A549 treated with AZD9567 at 1 μM for 4 hours (cell line): Measurements from ENCODE around the gene CACNA1I. TPM values are rescaled to one million over a fixed set of nuclear protein-coding genes. Genes with fewer than 3 reads are reported as not detected.

ENCODE experiments used
- total RNA-seq: library from RNA; stranded (reverse); fragments of 200-300 nt; extraction: Qiagen RNA extraction; gene quantifications from 5 replicates; pipeline ENCODE4 v1.2.3, GENCODE V29; 2022; ENCODE audit not compliant: insufficient read depth

CACNA1I gene
- total RNA-seq: 0.02 to 0.05 TPM (median 0.04 TPM) in 4 of 5 replicates, not detected in the other

DNA sequence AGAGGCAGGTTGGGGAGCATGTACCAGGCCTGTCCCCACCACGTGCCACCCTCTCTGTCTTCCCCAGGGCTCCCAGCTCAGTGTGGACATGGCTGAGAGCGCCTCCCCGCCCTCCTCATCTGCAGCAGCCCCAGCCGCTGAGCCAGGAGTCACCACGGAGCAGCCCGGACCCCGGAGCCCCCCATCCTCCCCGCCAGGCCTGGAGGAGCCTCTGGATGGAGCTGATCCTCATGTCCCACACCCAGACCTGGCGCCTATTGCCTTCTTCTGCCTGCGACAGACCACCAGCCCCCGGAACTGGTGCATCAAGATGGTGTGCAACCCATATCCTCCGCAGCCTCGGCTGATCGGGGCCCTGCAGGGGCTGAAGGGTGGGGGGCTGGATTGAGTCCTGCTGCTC, at the start of gene CACNA1I:
TSS of gene CACNA1I (plus strand) at position 89 of the 400 bp plus-strand sequence. CDS start at position 89, 0 bp downstream.

DNA sequence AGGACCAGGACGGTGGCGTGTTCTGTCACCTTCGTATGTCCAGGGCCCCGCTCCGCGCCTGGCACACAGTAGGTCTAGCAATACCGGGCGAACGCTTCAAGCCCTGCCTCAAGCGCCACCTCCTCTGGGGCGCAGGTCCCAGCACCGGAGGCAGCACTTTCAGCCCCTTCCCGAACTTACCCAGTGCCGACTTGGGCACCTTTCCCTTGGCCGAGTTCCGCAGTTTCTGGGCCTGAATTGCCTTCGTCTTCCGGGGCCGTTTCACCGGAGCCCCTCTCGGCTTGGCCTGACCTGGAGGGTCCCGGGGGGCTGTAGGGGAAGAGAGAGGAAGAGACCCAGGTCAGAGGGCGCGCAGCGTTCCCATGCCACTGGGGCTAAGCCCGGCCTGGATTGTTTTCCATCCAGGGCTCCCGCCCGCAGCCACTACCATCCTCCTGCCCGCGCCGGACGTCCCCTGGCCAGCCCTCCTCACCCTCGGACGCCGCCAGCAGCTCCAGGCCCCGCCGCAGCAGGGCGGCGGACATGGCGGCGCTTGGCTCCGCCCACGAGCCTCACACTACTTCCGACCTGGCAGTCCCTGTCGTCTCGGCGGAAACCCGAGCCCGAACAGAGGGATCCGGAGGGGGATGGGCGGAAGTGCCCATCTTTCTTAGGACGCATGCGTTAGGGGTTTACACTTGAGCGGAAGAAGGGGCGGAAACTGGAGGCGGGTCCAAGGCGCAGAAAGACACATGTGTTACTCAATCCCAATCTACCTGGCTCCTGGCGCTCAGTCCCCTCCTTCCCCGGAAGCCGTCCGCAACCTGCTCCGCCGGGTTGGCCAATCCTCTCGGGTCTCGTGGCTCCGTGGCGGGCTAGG, 38.1 kb upstream of the CACNA1I start, which contains the start of gene RPS19BP1:
TSS of gene RPS19BP1 (minus strand) at position 534 of the 859 bp plus-strand sequence. CDS start at position 524, 10 bp downstream.

Other genes starting within 250 kb of the CACNA1I start
- 9.5 to 15.5 TPM (median 11.0 TPM) in 5 replicates for gene SYNGR1, start 220.8 kb upstream of the CACNA1I start, total RNA-seq
- 8.0 to 11.7 TPM (median 10.9 TPM) in 5 replicates for gene TAB1, start 171.0 kb upstream of the CACNA1I start, total RNA-seq
- 0.22 to 0.62 TPM (median 0.46 TPM) in 4 of 5 replicates, not detected in the other for gene MGAT3, start 113.7 kb upstream of the CACNA1I start, total RNA-seq
- 24.4 to 27.1 TPM (median 24.8 TPM) in 5 replicates for gene MIEF1, start 68.5 kb upstream of the CACNA1I start, total RNA-seq
- gene ATF4, start 50.2 kb upstream of the CACNA1I start, total RNA-seq: 341 to 399 TPM (median 379 TPM) in 5 replicates
- gene RPS19BP1, start 38.0 kb upstream of the CACNA1I start, total RNA-seq: 70.7 to 107 TPM (median 96.5 TPM) in 5 replicates